ENCODE results near the gene FAR1. TPM values are rescaled to one million over a fixed set of nuclear protein-coding genes. Genes with fewer than 3 reads are reported as not detected.
"Not testable (repeated sequence)": the region's sequence is repeated elsewhere in the genome, so short reads cannot be mapped to it uniquely, and the experiment has no call there.

FAR1 gene, protein sequence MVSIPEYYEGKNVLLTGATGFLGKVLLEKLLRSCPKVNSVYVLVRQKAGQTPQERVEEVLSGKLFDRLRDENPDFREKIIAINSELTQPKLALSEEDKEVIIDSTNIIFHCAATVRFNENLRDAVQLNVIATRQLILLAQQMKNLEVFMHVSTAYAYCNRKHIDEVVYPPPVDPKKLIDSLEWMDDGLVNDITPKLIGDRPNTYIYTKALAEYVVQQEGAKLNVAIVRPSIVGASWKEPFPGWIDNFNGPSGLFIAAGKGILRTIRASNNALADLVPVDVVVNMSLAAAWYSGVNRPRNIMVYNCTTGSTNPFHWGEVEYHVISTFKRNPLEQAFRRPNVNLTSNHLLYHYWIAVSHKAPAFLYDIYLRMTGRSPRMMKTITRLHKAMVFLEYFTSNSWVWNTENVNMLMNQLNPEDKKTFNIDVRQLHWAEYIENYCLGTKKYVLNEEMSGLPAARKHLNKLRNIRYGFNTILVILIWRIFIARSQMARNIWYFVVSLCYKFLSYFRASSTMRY
- 100 to 1,000 TPM; 111 to 120 TPM for total RNA-seq

- peak; percentile 98 for DNase-seq
- H3K27me3 ChIP-seq, result no peaks in the 10 kb centered on the region
- no peaks in the 10 kb centered on the region for H3K36me3 ChIP-seq
- TF ChIP-seq, protein P1, sequence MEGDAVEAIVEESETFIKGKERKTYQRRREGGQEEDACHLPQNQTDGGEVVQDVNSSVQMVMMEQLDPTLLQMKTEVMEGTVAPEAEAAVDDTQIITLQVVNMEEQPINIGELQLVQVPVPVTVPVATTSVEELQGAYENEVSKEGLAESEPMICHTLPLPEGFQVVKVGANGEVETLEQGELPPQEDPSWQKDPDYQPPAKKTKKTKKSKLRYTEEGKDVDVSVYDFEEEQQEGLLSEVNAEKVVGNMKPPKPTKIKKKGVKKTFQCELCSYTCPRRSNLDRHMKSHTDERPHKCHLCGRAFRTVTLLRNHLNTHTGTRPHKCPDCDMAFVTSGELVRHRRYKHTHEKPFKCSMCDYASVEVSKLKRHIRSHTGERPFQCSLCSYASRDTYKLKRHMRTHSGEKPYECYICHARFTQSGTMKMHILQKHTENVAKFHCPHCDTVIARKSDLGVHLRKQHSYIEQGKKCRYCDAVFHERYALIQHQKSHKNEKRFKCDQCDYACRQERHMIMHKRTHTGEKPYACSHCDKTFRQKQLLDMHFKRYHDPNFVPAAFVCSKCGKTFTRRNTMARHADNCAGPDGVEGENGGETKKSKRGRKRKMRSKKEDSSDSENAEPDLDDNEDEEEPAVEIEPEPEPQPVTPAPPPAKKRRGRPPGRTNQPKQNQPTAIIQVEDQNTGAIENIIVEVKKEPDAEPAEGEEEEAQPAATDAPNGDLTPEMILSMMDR (IDR thresholded peaks at IDR 0.05), result peak; percentile 78
- no peaks in the 10 kb centered on the region for H3K9me3 ChIP-seq
- H3K4me1 ChIP-seq, result peaks cover 6% of the 10 kb centered on the region
- H3K4me3 ChIP-seq, result peak within 1 kb of the TSS; percentile 92
- intact Hi-C loops (cut with DNase I), result no loop called here
- peak within 1 kb of the TSS; percentile 95 for H3K27ac ChIP-seq
- peak within 1 kb of the TSS; percentile 91 to 92 for H3K9ac ChIP-seq (ENCODE audit: low read depth in 2 of 2, low read length in 2 of 2)
Observed at GRCh38 chr11:13668102-13668956, at the start of gene FAR1. Gene FAR1, plus strand, starts transcription at chr11:13668668. Its CDS starts 26,098 bp downstream, at chr11:13694766.

GRCh38 chr11:13620063-13620462 is 48.4 kb upstream of the FAR1 start:
- Histone ChIP-seq H3K27ac (no peak overlapping the region), H3K4me1 (no peaks in the 10 kb centered on the region), H3K36me3 (no peaks in the 10 kb centered on the region), H3K27me3 (no peaks in the 10 kb centered on the region), H3K9ac (ENCODE audit: low read depth in 2 of 2, low read length in 2 of 2) (no peak overlapping the region), H3K4me3 (no peak overlapping the region), H3K9me3 (no peaks in the 10 kb centered on the region)
- intact Hi-C loops (cut with DNase I), result no loop called here
- TF ChIP-seq, protein P1 (IDR thresholded peaks at IDR 0.05), result no peak
- no peak for DNase-seq

DNA sequence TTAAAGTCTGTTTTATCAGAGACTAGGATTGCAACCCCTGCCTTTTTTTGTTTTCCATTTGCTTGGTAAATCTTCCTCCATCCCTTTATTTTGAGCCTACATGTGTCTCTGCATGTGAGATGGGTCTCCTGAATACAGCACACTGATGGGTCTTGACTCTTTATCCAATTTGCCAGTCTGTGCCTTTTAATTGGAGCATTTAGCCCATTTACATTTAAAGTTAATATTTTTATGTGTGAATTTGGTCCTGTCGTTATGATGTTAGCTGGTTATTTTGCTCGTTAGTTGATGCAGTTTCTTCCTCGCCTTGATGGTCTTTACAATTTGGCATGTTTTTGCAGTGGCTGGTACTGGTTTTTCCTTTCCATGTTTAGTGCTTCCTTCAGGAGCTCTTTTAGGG is 41.6 kb upstream of the FAR1 start:
- intact Hi-C loops (cut with DNase I); H3K4me1 ChIP-seq; H3K4me3 ChIP-seq; H3K27me3 ChIP-seq; H3K9ac ChIP-seq (ENCODE audit: low read depth in 2 of 2, low read length in 2 of 2); H3K27ac ChIP-seq; H3K9me3 ChIP-seq; H3K36me3 ChIP-seq; DNase-seq: not testable (repeated sequence)

DNA sequence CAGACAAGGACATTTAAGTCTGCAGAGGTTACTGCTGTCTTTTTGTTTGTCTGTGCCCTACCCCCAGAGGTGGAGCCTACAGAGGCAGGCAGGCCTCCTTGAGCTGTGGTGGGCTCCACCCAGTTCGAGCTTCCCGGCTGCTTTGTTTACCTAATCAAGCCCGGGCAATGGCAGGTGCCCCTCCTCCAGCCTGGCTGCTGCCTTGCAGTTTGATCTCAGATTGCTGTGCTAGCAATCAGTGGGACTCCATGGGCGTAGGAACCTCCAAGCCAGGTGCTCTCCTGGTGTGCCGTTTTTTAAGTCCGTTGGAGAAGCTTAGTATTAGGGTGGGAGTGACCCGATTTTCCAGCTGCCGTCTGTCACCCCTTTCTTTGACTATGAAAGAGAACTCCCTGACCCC is 39.8 kb upstream of the FAR1 start:
- not testable (repeated sequence) for H3K36me3 ChIP-seq, H3K4me3 ChIP-seq
- DNase-seq, result peak; percentile 78

GRCh38 chr11:13629779-13630178 is 38.7 kb upstream of the FAR1 start:
- Histone ChIP-seq H3K9me3 (no peaks in the 10 kb centered on the region), H3K9ac (ENCODE audit: low read depth in 2 of 2, low read length in 2 of 2) (no peak overlapping the region), H3K4me1 (no peaks in the 10 kb centered on the region), H3K4me3 (no peak overlapping the region), H3K36me3 (no peaks in the 10 kb centered on the region), H3K27me3 (no peaks in the 10 kb centered on the region), H3K27ac (peak overlapping the region; percentile 50)
- DNase-seq, result no peak
- intact Hi-C loops (cut with DNase I), result no loop called here
- TF ChIP-seq, protein P1 (IDR thresholded peaks at IDR 0.05), result no peak

More for the DNA sequence above, 39.8 kb upstream of the FAR1 start:
- H3K27me3 ChIP-seq; H3K9me3 ChIP-seq; H3K9ac ChIP-seq (ENCODE audit: low read depth in 2 of 2, low read length in 2 of 2); H3K4me1 ChIP-seq; intact Hi-C loops (cut with DNase I): not testable (repeated sequence)
- peak overlapping the region; percentile 50 for H3K27ac ChIP-seq

GRCh38 chr11:13635290-13635689 is 33.2 kb upstream of the FAR1 start:
- Histone ChIP-seq H3K36me3 (no peaks in the 10 kb centered on the region), H3K4me3 (no peak overlapping the region), H3K4me1 (no peaks in the 10 kb centered on the region), H3K27ac (no peak overlapping the region), H3K9ac (ENCODE audit: low read depth in 2 of 2, low read length in 2 of 2) (no peak overlapping the region), H3K9me3 (no peaks in the 10 kb centered on the region), H3K27me3 (no peaks in the 10 kb centered on the region)
- DNase-seq, result no peak
- intact Hi-C loops (cut with DNase I), result no loop called here
- TF ChIP-seq, protein P1 (IDR thresholded peaks at IDR 0.05), result no peak
